CD14-positive monocyte (primary cell): ENCODE results near the gene AP1S3. TPM values are rescaled to one million over a fixed set of nuclear protein-coding genes. Genes with fewer than 3 reads are reported as not detected.

Source experiments
- DNase-seq, 3 donors: peaks; one replicate each; pipeline ENCODE4 v3.0.0-alpha.2; 2011 to 2022
- H2AFZ ChIP-seq: 2 replicates; pipeline ENCODE4 v1.6.0; 2012; ENCODE audit warnings: mild to moderate bottlenecking, low read depth, low read length, inconsistent platforms; ENCODE audit not compliant: insufficient read depth, poor library complexity, severe bottlenecking
- H3K27ac ChIP-seq, 2 donors: 1 replicate in 1 of 2; 2 replicates in 1 of 2; pipeline ENCODE4 v1.5.1; 2012 to 2013; ENCODE audit warnings: low read length in 2 of 2, control low read depth in 1 of 2, inconsistent platforms in 1 of 2, low read depth in 1 of 2, mild to moderate bottlenecking in 1 of 2
- H3K27me3 ChIP-seq, 2 donors: one replicate each; pipeline versions ENCODE4 v1.6.0 to v1.6.1; 2011 to 2013; ENCODE audit warnings: low read length in 2 of 2; ENCODE audit not compliant: control insufficient read depth in 2 of 2, insufficient read depth in 2 of 2
- H3K36me3 ChIP-seq, 2 donors: replicated peaks in 1 of 2; 1 replicate in 1 of 2; 2 replicates in 1 of 2; pipeline versions ENCODE4 v1.5.1 to v1.6.1; 2012 to 2013; ENCODE audit warnings: low read length in 2 of 2, control low read depth in 1 of 2, inconsistent platforms in 1 of 2, mild to moderate bottlenecking in 1 of 2; ENCODE audit not compliant: insufficient read depth in 2 of 2, control insufficient read depth in 1 of 2
- H3K4me1 ChIP-seq, 2 donors: 1 replicate in 1 of 2; 2 replicates in 1 of 2; pipeline versions ENCODE4 v1.5.1 to v1.6.1; 2012 to 2013; ENCODE audit warnings: low read length in 2 of 2, control low read depth in 1 of 2, inconsistent platforms in 1 of 2, mild to moderate bottlenecking in 1 of 2, moderate library complexity in 1 of 2; ENCODE audit not compliant: insufficient read depth in 2 of 2, control insufficient read depth in 1 of 2
- H3K4me2 ChIP-seq: replicated peaks from 2 replicates; pipeline ENCODE3; 2012; ENCODE audit warnings: low read length, moderate library complexity, mild to moderate bottlenecking; ENCODE audit not compliant: poor library complexity, severe bottlenecking; ENCODE audit errors: extremely low read depth
- H3K4me3 ChIP-seq, 3 experiments: fragments of 200-600 bp in 1 of 3; sonication (generic) in 1 of 3; replicated peaks in 1 of 3; 1 replicate in 2 of 3; 2 replicates in 1 of 3; pipeline ENCODE4 v1.5.1; 2011 to 2013; ENCODE audit warnings: low read length in 3 of 3, mild to moderate bottlenecking in 3 of 3, control low read depth in 2 of 3, low read depth in 2 of 3, inconsistent platforms in 1 of 3, moderate library complexity in 1 of 3
- H3K79me2 ChIP-seq: 2 replicates; pipeline ENCODE4 v1.6.0; 2012; ENCODE audit warnings: mild to moderate bottlenecking, control low read depth, inconsistent platforms, low read length, moderate library complexity; ENCODE audit not compliant: insufficient read depth
- H3K9ac ChIP-seq: 2 replicates; pipeline ENCODE4 v1.6.0; 2017; ENCODE audit warnings: low read length, mild to moderate bottlenecking; ENCODE audit not compliant: insufficient read depth, poor library complexity, severe bottlenecking
- H3K9me3 ChIP-seq, 2 donors: replicated peaks in 1 of 2; 1 replicate in 1 of 2; 2 replicates in 1 of 2; pipeline versions ENCODE4 v1.5.1 to v1.6.1; 2012 to 2013; ENCODE audit warnings: low read length in 2 of 2, control low read depth in 1 of 2; ENCODE audit not compliant: control insufficient read depth in 1 of 2, insufficient read depth in 1 of 2
- H4K20me1 ChIP-seq: 2 replicates; pipeline ENCODE4 v1.6.0; 2012; ENCODE audit warnings: mild to moderate bottlenecking, low read length, control low read depth, moderate library complexity; ENCODE audit not compliant: insufficient read depth
- H3K27ac Mint-ChIP-seq, 7 donors: one replicate each; pipeline ENCODE4 v1.8.0; 2020; ENCODE audit warnings: mild to moderate bottlenecking in 7 of 7, mixed read lengths in 7 of 7, moderate library complexity in 6 of 7, inconsistent platforms in 2 of 7
- H3K27me3 Mint-ChIP-seq, 3 donors: one replicate each; pipeline ENCODE4 v1.8.0; 2021 to 2022; ENCODE audit warnings: low read depth in 3 of 3, mild to moderate bottlenecking in 3 of 3, mixed read lengths in 3 of 3, moderate library complexity in 3 of 3, inconsistent platforms in 1 of 3
- H3K36me3 Mint-ChIP-seq, 2 donors: one replicate each; pipeline ENCODE4 v1.8.0; 2020; ENCODE audit warnings: mixed read lengths in 2 of 2, inconsistent platforms in 1 of 2, mild to moderate bottlenecking in 1 of 2
- H3K4me1 Mint-ChIP-seq: one replicate; pipeline ENCODE4 v1.8.0; 2020; ENCODE audit warnings: mild to moderate bottlenecking, mixed read lengths
- H3K4me3 Mint-ChIP-seq, 2 donors: one replicate each; pipeline ENCODE4 v1.8.0; 2020; ENCODE audit warnings: mild to moderate bottlenecking in 2 of 2, mixed read lengths in 2 of 2, moderate library complexity in 1 of 2
- H3K9me3 Mint-ChIP-seq, 7 donors: one replicate each; pipeline ENCODE4 v1.8.0; 2020 to 2022; ENCODE audit warnings: mixed read lengths in 7 of 7, mild to moderate bottlenecking in 6 of 7, moderate library complexity in 6 of 7, inconsistent platforms in 2 of 7
- WGBS: methylation state at CpG from one replicate; pipeline ENCODE4 v1.1.5; 2013; ENCODE audit warnings: missing lambda C conversion rate; ENCODE audit not compliant: insufficient coverage; 5-methylcytosine and 5-hydroxymethylcytosine counted together
- intact Hi-C, 2 donors: fragments of 100-400 bp; cut with micrococcal nuclease; formaldehyde crosslinking; loops; one replicate each; pipeline versions ENCODE4 v1.15.0 to v1.15.1; 2023
- polyA plus RNA-seq, 3 donors: library from polyadenylated mRNA; depleted of rRNA in 1 of 3; unstranded in 2 of 3; stranded (reverse) in 1 of 3; fragments of 300-500 nt in 2 of 3; fragments of >200 nt in 1 of 3; fragmentation: Illumina TruSeq in 2 of 3; gene quantifications; 1 replicate in 2 of 3; 2 replicates in 1 of 3; pipeline ENCODE4 v1.2.3, GENCODE V29; 2012 to 2021
- TF ChIP-seq, protein P1 (sequence below): fragments of 200-600 bp; IDR thresholded peaks from one replicate; pipeline ENCODE4 v1.8.0; 2022; ENCODE audit warnings: antibody characterized with exemption, mild to moderate bottlenecking

The AP1S3 gene
- polyA plus RNA-seq, 3 donors, result 0.80 to 1.3 (median 0.81) TPM

GRCh38 chr2:223782629-223783028 is 54.8 kb downstream of the AP1S3 start:
- no peak overlapping the region for H3K27ac ChIP-seq
- no peaks in the 10 kb centered on the region for H3K27me3 ChIP-seq
- peaks cover 0 to 5% of the 10 kb centered on the region in 2 donors for H3K4me1 ChIP-seq
- no peaks in the 10 kb centered on the region for H3K79me2 ChIP-seq
- TF ChIP-seq, protein P1, sequence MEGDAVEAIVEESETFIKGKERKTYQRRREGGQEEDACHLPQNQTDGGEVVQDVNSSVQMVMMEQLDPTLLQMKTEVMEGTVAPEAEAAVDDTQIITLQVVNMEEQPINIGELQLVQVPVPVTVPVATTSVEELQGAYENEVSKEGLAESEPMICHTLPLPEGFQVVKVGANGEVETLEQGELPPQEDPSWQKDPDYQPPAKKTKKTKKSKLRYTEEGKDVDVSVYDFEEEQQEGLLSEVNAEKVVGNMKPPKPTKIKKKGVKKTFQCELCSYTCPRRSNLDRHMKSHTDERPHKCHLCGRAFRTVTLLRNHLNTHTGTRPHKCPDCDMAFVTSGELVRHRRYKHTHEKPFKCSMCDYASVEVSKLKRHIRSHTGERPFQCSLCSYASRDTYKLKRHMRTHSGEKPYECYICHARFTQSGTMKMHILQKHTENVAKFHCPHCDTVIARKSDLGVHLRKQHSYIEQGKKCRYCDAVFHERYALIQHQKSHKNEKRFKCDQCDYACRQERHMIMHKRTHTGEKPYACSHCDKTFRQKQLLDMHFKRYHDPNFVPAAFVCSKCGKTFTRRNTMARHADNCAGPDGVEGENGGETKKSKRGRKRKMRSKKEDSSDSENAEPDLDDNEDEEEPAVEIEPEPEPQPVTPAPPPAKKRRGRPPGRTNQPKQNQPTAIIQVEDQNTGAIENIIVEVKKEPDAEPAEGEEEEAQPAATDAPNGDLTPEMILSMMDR, result no peak
- no peaks in the 10 kb centered on the region for H3K36me3 ChIP-seq
- intact Hi-C loops, result no loop called here
- Mint-ChIP-seq H3K4me1 (peaks cover 13% of the 10 kb centered on the region), H3K27me3 (no peaks in the 10 kb centered on the region), H3K4me3 (no peak overlapping the region), H3K27ac (no peak overlapping the region), H3K36me3 (peaks cover 9 to 14% of the 10 kb centered on the region in 2 donors), H3K9me3 (peaks cover 0 to 3% (median 0%) of the 10 kb centered on the region in 7 donors)
- WGBS, result no CpG with 5 or more reads among the region's 3 CpGs
- H2AFZ ChIP-seq, result no peak overlapping the region
- H4K20me1 ChIP-seq, result no peaks in the 10 kb centered on the region
- no peaks in the 10 kb centered on the region for H3K9me3 ChIP-seq
- no peak overlapping the region for H3K4me2 ChIP-seq
- H3K4me3 ChIP-seq, result no peak overlapping the region
- H3K9ac ChIP-seq, result no peak overlapping the region
- DNase-seq, result no peak

DNA sequence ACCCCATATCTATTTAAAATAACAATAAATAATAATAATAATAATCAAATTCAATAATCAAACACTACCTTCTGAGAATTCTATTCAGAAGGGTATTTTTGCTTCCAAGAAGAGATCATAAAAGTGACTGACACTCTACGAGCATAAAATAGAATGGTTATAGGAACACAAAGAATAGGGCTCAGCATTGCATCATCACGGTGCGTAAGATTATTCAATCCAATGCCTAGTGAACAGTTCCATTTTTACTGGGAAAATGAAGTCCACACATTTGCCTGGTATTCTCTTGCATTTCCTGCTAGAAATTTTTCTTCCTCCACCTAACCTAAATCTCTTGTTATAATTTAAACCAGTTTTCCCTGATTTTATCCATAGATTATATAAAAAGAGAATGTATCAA is 55.8 kb downstream of the AP1S3 start:
- Mint-ChIP-seq H3K4me1 (peaks cover 3% of the 10 kb centered on the region), H3K9me3 (no peaks in the 10 kb centered on the region), H3K4me3 (no peak overlapping the region), H3K36me3 (peaks cover 20 to 22% of the 10 kb centered on the region in 2 donors), H3K27ac (no peak overlapping the region), H3K27me3 (no peaks in the 10 kb centered on the region)
- Histone ChIP-seq H3K36me3 (peaks cover 5 to 9% of the 10 kb centered on the region in 2 donors), H3K27ac (no peak overlapping the region), H3K4me2 (no peak overlapping the region), H4K20me1 (no peaks in the 10 kb centered on the region), H3K4me1 (no peaks in the 10 kb centered on the region), H3K79me2 (no peaks in the 10 kb centered on the region), H3K9me3 (no peaks in the 10 kb centered on the region), H3K4me3 (no peak overlapping the region), H2AFZ (no peak overlapping the region), H3K9ac (no peak overlapping the region), H3K27me3 (no peaks in the 10 kb centered on the region)
- TF ChIP-seq, protein P1, result no peak
- intact Hi-C loops, result no loop called here
- DNase-seq, result no peak
- WGBS, result 60% methylated on average over 2 of the region's 3 CpGs
